ENCODE results near the gene CFTR.

DNA sequence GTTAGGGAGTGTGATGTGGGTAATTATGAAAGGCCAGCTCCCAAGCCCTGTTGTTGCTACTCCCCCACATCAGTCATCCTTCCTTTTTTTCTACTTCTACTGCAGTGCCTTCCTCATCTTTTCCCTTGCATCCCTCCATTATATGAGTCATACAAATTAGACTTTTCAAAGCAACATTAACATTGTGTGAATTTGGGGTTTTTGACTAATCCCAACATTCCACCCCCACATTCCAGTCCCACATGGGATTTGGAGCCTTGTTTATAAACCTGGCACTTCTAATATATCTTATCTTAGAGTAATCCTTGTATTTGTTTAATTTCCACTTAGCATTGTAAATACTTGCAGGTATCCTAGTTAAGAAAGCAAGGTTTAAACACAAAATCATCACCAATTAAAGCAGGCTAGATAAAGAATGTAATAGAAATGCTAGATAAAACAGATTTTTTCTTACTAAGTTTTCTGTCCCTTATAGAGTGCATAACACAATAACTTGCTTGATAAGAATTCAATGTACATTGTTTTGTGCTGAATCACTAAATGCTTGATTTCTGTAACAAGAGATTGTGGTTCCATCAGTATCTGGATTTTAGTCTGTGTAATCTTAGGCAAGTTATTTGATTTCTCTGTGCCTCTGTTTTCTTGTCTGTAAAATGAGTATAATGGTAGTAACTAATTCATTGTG is 165.8 kb downstream of the CFTR start:
- TF ChIP-seq, protein P1, sequence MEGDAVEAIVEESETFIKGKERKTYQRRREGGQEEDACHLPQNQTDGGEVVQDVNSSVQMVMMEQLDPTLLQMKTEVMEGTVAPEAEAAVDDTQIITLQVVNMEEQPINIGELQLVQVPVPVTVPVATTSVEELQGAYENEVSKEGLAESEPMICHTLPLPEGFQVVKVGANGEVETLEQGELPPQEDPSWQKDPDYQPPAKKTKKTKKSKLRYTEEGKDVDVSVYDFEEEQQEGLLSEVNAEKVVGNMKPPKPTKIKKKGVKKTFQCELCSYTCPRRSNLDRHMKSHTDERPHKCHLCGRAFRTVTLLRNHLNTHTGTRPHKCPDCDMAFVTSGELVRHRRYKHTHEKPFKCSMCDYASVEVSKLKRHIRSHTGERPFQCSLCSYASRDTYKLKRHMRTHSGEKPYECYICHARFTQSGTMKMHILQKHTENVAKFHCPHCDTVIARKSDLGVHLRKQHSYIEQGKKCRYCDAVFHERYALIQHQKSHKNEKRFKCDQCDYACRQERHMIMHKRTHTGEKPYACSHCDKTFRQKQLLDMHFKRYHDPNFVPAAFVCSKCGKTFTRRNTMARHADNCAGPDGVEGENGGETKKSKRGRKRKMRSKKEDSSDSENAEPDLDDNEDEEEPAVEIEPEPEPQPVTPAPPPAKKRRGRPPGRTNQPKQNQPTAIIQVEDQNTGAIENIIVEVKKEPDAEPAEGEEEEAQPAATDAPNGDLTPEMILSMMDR (IDR thresholded peaks at IDR 0.05; ENCODE audit: low read length) = no peak
- no peak for TF ChIP-seq EZH2 (optimal IDR thresholded peaks at IDR 0.05; ENCODE audit: low read depth, low read length)
